Heart left ventricle (tissue), 13 donors: ENCODE results near the gene ECSCR.

Experiments used
- POLR2A ChIP-seq, 2 donors: fragments of 450-650 bp; IDR thresholded peaks; one replicate each; pipeline ENCODE4 v1.6.1; 2017; ENCODE audit warnings: antibody characterized with exemption in 2 of 2, mild to moderate bottlenecking in 2 of 2, moderate library complexity in 2 of 2
- TF ChIP-seq, protein P1 (sequence below), 12 donors: fragments of 200-600 bp; sonication (generic) in 4 of 12; IDR thresholded peaks; one replicate each; pipeline versions ENCODE4 v1.5.0 to v1.8.0; 2018 to 2022; ENCODE audit warnings: antibody characterized with exemption in 12 of 12, mild to moderate bottlenecking in 5 of 12
- donor health status: ischemic (EF 13 %, LVEDD 7.1; RV severe dilation, severe dysfunction).
- donor health status: DM: no; HTN: yes; CAD: no.
- donor health status: DM: no; HTN: no; CAD: no.
- donor health status: ischemic (EF 25% LVEDD 6.9; RV normal size, moderate dysfunction).
- donor health status: ischemic (EF 25% LVEDD 5.7; RV mildly dilated, moderate dysfunction).
- donor health status: ischemic (EF 35%, LVEDD 5.7; RV mildly dilated, moderate dysfunction).
- donor health status: nonischemic (EF 11% LVEDD 7.7; RV severe dilation, severe dysfunction).
- donor health status: DM: yes; HTN: yes; CAD: no.
- donor health status: PGD.
- donor health status: ischemic (EF 29% LVEDD 5.4; RV normal size, mild dysfunction).
- donor health status: nonischemic (EF 23%, LVEDD 6.1; RV moderate dilation, normal function).

DNA sequence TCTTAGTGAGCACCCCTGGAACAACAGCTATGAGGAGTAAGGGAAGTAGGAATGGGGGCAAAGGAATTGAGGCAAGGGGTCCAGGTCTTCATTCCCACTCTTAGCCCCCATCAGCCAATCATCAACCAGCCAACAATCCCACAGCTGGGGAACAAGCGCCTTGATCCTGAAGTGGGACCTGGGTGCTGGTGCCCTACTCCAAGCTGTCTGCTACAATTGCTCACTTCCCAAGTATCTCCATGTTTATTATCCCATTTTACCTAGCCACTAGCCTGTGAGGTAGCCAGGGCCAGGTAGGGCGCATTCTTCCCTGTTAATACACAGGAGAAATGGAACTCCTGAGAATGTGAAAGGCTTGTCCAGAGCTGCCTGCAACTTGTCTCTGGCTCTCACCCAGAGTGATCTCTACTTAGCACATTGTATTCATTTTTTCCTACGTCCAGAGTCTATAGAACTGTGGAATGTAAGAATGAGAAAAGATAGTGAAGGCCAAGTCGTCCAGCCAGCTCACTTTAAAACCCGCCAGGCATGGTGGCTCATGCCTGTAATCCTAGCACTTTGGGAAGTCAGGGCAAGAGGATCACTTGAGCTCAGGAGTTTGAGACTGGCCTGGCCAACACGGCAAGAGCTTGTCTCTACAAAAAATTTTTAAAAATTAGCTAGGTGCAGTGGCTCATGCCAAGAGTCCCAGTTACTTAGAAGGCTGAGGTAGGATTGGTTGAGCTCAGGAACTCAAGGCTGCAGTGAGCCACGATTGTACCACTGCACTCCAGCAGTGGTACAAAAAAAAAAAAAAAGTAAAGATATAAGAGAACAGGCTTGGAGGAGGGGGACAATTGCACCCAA lies 17.0 kb downstream of the ECSCR start:
- TF ChIP-seq, protein P1, sequence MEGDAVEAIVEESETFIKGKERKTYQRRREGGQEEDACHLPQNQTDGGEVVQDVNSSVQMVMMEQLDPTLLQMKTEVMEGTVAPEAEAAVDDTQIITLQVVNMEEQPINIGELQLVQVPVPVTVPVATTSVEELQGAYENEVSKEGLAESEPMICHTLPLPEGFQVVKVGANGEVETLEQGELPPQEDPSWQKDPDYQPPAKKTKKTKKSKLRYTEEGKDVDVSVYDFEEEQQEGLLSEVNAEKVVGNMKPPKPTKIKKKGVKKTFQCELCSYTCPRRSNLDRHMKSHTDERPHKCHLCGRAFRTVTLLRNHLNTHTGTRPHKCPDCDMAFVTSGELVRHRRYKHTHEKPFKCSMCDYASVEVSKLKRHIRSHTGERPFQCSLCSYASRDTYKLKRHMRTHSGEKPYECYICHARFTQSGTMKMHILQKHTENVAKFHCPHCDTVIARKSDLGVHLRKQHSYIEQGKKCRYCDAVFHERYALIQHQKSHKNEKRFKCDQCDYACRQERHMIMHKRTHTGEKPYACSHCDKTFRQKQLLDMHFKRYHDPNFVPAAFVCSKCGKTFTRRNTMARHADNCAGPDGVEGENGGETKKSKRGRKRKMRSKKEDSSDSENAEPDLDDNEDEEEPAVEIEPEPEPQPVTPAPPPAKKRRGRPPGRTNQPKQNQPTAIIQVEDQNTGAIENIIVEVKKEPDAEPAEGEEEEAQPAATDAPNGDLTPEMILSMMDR (IDR thresholded peaks at IDR 0.05) = no peak
- TF ChIP-seq POLR2A (IDR thresholded peaks at IDR 0.05) = no peak
